Activated CD8-positive, alpha-beta T cell treated with anti-CD3 and anti-CD28 coated beads for 36 hours (primary cell): ENCODE results near the gene RSPO3. TPM values are rescaled to one million over a fixed set of nuclear protein-coding genes. Genes with fewer than 3 reads are reported as not detected.

ENCODE experiments used
- ATAC-seq: fragments of 200-7000 bp; cut with Tn5 transposase; one replicate; pipeline ENCODE4 v1.10.0; 2021; ENCODE audit warnings: mild to moderate bottlenecking, moderate library complexity
- CTCF ChIA-PET: fragments of 350-600 bp; sonication (Branson Sonifier 250); formaldehyde crosslinking; loops from one replicate; lab custom pipeline; 2021; ENCODE audit warnings: antibody characterized with exemption; lab: Charles Lee
- POLR2A ChIA-PET: fragments of 350-600 bp; sonication (Branson Sonifier 250); formaldehyde crosslinking; loops from one replicate; lab custom pipeline; 2021; ENCODE audit warnings: antibody characterized with exemption; lab: Charles Lee
- DNase-seq: peaks from one replicate; pipeline ENCODE4 v3.0.0-alpha.2; 2020
- H3K27ac Mint-ChIP-seq: one replicate; pipeline ENCODE4 v1.8.0; 2021; ENCODE audit warnings: mild to moderate bottlenecking, mixed read lengths
- H3K27me3 Mint-ChIP-seq: one replicate; pipeline ENCODE4 v1.8.0; 2021; ENCODE audit warnings: mixed read lengths
- H3K36me3 Mint-ChIP-seq: one replicate; pipeline ENCODE4 v1.8.0; 2021; ENCODE audit warnings: low read depth, mixed read lengths
- H3K4me1 Mint-ChIP-seq: one replicate; pipeline ENCODE4 v1.8.0; 2021; ENCODE audit warnings: low read depth, mixed read lengths
- H3K4me3 Mint-ChIP-seq: one replicate; pipeline ENCODE4 v1.8.0; 2021; ENCODE audit warnings: mild to moderate bottlenecking, moderate library complexity, mixed read lengths
- H3K9me3 Mint-ChIP-seq: one replicate; pipeline ENCODE4 v1.8.0; 2021; ENCODE audit warnings: mixed read lengths
- CTCF ChIP-seq: fragments of 200-600 bp; IDR thresholded peaks from one replicate; pipeline ENCODE4 v1.8.0; 2022; ENCODE audit warnings: antibody characterized with exemption, mild to moderate bottlenecking
- intact Hi-C: fragments of 100-400 bp; cut with micrococcal nuclease; formaldehyde crosslinking; loops from one replicate; pipeline ENCODE4 v1.10.0; 2022
- total RNA-seq, 2 experiments: library from RNA; stranded (reverse); gene quantifications; one replicate each; pipeline ENCODE4 v1.2.3, GENCODE V29; 2021

RSPO3 gene
- total RNA-seq, 2 experiments from 2014 or later = not detected

- H3K4me3 Mint-ChIP-seq = no peak overlapping the region
- no peak for DNase-seq
- ATAC-seq = no peak
- no peaks in the 10 kb centered on the region for H3K9me3 Mint-ChIP-seq
- POLR2A ChIA-PET = interaction anchor here (0.6 kb wide), 1 partner anchor 116 kb away, joined by 3 read pairs; no protein-coding TSS in a partner anchor
- no peaks in the 10 kb centered on the region for H3K4me1 Mint-ChIP-seq
- H3K27ac Mint-ChIP-seq = no peak overlapping the region
- intact Hi-C loops = no loop called here
- no peak for TF ChIP-seq CTCF
- H3K27me3 Mint-ChIP-seq = peaks cover 9% of the 10 kb centered on the region
- CTCF ChIA-PET = interaction anchor here (1.3 to 3.3 kb wide), 2 partner anchors 9 to 12 kb away, joined by 3 to 9 read pairs; no protein-coding TSS in a partner anchor
- no peaks in the 10 kb centered on the region for H3K36me3 Mint-ChIP-seq
Measured at GRCh38 chr6:127177030-127177922, 58.8 kb downstream of the RSPO3 start.

GRCh38 chr6:127177923-127178231, 59.4 kb downstream of the RSPO3 start:
- H3K27me3 Mint-ChIP-seq = peaks cover 12% of the 10 kb centered on the region
- ChIA-PET POLR2A (no interaction called here), CTCF (interaction anchor here (3.3 kb wide), 1 partner anchor 9 kb away, joined by 9 read pairs; no protein-coding TSS in a partner anchor)
- ATAC-seq (no peak), DNase-seq (no peak)
- H3K4me1 Mint-ChIP-seq = no peaks in the 10 kb centered on the region
- H3K4me3 Mint-ChIP-seq = no peak overlapping the region
- TF ChIP-seq CTCF = no peak
- H3K9me3 Mint-ChIP-seq = no peaks in the 10 kb centered on the region
- intact Hi-C loops = no loop called here
- no peaks in the 10 kb centered on the region for H3K36me3 Mint-ChIP-seq
- H3K27ac Mint-ChIP-seq = no peak overlapping the region

GRCh38 chr6:127178746-127179145, 60.3 kb downstream of the RSPO3 start:
- intact Hi-C loops = no loop called here
- H3K27me3 Mint-ChIP-seq = peaks cover 16% of the 10 kb centered on the region
- DNase-seq (no peak), ATAC-seq (no peak)
- no peak for TF ChIP-seq CTCF
- no peak overlapping the region for H3K4me3 Mint-ChIP-seq
- no peaks in the 10 kb centered on the region for H3K9me3 Mint-ChIP-seq
- CTCF ChIA-PET = interaction anchor here (3.3 kb wide), 1 partner anchor 8 kb away, joined by 9 read pairs; no protein-coding TSS in a partner anchor
- no peaks in the 10 kb centered on the region for H3K4me1 Mint-ChIP-seq
- H3K36me3 Mint-ChIP-seq = no peaks in the 10 kb centered on the region
- H3K27ac Mint-ChIP-seq = no peak overlapping the region
- POLR2A ChIA-PET = no interaction called here

GRCh38 chr6:127180426-127180825, 62.0 kb downstream of the RSPO3 start:
- POLR2A ChIA-PET = no interaction called here
- H3K9me3 Mint-ChIP-seq = no peaks in the 10 kb centered on the region
- no peak overlapping the region for H3K27ac Mint-ChIP-seq
- no peaks in the 10 kb centered on the region for H3K36me3 Mint-ChIP-seq
- H3K4me1 Mint-ChIP-seq = no peaks in the 10 kb centered on the region
- no peak for TF ChIP-seq CTCF
- CTCF ChIA-PET = no interaction called here
- DNase-seq (no peak), ATAC-seq (no peak)
- no peak overlapping the region for H3K4me3 Mint-ChIP-seq
- peaks cover 16% of the 10 kb centered on the region for H3K27me3 Mint-ChIP-seq
- intact Hi-C loops = loop anchor here (10.0 kb wide), 1 partner anchor 364 kb away; no protein-coding TSS in a partner anchor

- Mint-ChIP-seq H3K27ac (no peak overlapping the region), H3K4me3 (no peak overlapping the region), H3K4me1 (no peaks in the 10 kb centered on the region), H3K27me3 (peaks cover 12% of the 10 kb centered on the region), H3K36me3 (no peaks in the 10 kb centered on the region), H3K9me3 (no peaks in the 10 kb centered on the region)
- intact Hi-C loops = loop anchor here (10.0 kb wide), 1 partner anchor 362 kb away; no protein-coding TSS in a partner anchor
- no peak for TF ChIP-seq CTCF
- DNase-seq = no peak
- CTCF ChIA-PET = interaction anchor here (1.0 kb wide), 1 partner anchor 8 kb away, joined by 3 read pairs; no protein-coding TSS in a partner anchor
- POLR2A ChIA-PET = no interaction called here
- ATAC-seq = no peak
Measured at GRCh38 chr6:127182501-127182900, 64.0 kb downstream of the RSPO3 start.
